ENCODE results near the gene NR1I2.

The NR1I2 gene

DNA sequence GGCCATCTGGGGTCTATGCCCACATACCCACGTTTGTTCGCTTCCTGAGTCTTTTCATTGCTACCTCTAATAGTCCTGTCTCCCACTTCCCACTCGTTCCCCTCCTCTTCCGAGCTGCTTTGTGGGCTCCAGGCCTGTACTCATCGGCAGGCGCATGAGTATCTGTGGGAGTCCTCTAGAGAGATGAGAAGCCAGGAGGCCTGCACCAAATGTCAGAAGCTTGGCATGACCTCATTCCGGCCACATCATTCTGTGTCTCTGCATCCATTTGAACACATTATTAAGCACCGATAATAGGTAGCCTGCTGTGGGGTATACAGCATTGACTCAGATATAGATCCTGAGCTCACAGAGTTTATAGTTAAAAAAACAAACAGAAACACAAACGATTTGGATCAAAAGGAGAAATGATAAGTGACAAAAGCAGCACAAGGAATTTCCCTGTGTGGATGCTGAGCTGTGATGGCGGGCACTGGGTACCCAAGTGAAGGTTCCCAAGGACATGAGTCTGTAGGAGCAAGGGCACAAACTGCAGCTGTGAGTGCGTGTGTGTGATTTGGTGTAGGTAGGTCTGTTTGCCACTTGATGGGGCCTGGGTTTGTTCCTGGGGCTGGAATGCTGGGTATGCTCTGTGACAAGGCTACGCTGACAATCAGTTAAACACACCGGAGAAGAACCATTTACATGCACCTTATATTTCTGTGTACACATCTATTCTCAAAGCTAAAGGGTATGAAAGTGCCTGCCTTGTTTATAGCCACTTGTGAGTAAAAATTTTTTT lies 35.9 kb downstream of the NR1I2 start:
- DNase-seq (ENCODE audit: low read depth in 1 of 2, low spot score in 1 of 2), result no peak

DNA sequence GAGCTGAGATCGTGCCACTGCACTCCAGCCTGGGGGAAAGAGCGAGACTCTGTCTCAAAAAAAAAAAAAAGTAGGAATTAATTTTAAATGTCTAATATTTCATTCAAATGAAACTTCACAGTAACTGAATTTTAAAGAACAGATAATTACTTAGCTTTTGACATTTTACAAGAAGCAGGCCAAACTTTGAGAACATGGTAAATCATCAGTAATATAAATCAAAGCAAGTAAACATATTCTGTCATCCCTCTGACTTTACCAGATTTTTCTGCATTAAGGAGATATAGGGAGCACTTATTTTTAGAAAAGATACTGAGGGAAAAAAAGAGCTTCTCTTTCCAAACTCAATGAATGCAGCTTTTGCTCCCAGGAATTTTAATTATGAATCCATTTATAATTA lies 37.0 kb downstream of the NR1I2 start:
- no peak for DNase-seq (ENCODE audit: low read depth in 1 of 2, low spot score in 1 of 2)

DNA sequence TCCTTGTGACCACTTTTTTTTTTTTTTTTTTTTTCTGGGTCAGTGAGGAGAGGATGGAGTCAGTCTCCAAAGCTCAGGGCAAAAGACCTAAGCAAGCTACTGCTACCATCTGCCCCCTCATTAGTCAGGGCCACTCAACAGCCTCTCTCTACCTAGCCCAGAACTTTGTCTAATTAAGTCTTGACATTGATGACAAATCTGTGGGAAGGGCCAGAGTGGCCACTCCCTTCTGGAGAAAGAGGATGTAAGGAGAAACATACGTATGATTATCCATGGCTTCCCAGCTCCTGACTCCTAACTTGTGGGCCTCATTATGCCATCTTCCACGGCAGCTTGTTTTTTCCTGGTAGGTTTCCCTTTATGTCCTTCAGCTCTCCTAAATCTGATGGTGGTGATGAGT lies 37.9 kb downstream of the NR1I2 start:
- no peak for DNase-seq (ENCODE audit: low read depth in 1 of 2, low spot score in 1 of 2)

DNA sequence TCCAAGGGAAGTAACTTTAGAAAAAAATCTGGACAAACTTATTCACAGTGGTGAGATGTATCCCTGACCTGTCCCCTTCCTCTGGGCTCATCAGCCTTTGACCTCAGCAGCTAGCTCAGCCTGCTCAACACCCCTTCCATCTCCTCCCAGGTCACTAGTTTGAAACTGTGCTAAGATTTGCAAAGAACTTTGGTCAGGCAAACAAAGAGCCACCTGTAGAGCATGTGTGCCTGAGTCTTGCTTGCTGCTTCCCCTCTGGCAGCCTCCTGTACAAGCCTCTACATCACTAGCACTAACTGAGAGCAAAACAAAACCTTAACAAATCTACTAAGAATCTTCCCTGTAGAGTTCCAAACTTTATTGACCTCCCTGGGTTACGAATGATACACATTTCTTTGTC lies 43.9 kb downstream of the NR1I2 start:
- DNase-seq (ENCODE audit: low read depth in 1 of 2, low spot score in 1 of 2), result no peak

DNA sequence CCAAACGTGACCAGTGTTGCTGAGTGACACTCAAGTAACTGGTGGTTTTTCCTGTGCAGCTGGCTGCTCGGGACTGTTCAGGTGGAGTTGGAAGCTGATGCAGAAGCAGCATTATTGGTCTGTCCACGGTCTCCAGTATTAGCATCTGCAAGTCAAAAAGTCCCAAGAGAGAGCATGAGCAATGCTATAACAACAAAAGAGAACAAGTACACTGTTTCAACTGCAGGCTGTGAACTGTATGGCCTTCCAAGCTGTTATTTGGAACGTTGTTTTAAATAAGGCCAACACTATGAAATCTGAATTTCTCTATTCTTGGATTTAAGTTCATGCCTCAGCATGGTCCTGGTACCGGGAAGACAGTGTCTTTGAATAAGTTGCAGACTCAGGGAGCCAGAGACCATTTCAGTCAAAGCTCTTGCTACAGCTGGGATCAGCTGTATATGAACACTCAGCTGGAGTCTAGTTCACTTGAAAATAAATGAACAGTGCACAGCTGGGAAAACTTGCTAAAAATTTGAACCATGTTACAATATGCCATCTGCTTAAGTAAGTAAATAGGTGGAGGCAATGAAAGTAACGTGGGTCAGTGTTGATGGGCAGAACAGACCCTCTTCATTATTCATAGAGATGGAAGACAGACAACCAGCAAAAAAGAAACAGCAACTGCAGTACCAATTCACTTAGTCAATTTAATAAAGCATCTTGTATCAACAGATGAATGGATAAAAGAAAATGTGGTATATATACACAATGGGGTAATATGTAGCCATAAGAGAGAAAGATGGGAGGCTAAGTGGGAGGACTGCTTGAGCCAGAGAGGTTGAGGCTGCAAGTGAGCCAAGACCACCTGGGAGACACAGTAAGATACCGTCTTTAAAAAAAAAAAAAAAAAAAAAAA lies 45.1 kb downstream of the NR1I2 start:
- no peak for DNase-seq (ENCODE audit: low read depth in 1 of 2, low spot score in 1 of 2)

DNA sequence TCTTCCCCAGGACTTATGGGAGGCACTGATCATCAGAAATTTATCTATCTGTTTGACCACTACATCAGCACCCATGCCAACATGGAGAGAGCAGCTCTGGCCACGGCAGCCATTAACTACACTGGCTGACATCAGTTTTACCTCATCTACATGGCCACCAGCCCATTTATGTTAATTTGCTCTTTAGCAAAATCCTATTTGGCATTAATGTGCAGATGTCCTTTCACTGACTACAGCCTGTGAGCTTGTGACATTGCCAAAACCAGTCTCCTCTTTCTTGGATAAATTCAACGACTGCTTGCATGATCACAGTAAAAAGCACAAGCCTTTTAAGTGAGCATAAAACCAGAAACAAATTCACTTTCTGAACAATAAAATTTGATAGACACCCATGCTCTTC lies 47.5 kb downstream of the NR1I2 start:
- DNase-seq (ENCODE audit: low read depth in 1 of 2, low spot score in 1 of 2), result no peak

DNA sequence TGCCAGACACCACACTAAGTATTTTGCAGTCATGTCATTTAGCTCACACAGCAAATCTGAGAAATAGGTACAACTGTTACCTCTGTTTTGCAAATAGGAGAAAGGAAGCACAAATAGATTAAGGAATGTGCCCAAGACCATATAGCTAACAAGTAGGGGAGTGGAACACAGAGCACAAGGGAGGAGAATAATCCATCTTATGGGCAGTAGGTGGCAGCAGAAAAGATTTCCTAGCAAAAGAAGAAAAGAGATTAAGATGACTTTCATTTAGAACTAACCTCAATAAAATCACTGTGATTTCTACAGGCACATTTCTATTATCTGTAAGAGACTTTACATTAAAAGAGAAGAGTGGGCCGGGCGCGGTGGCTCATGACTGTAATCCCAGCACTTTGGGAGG lies 49.1 kb downstream of the NR1I2 start:
- DNase-seq (ENCODE audit: low read depth in 1 of 2, low spot score in 1 of 2), result no peak

DNA sequence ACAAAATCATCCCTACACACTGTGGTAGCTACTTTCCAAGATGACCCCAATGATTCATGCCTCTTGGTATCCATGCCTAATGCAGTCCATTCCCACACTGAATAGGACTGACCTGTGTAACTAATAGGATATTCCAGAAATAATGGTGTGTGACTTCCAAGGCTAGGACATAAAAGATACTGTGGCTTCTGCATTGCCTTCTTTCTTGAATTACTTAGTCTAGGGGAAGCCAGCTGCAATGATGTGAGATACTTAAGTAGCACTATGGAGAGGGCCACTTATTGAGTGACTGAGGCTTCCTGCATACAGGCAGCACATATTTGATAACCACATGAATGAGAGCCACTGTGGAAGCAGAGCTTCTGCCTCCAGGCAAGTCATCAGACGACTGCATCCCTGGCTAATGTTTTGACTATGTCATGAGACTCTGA lies 50.1 kb downstream of the NR1I2 start:
- no peak for DNase-seq (ENCODE audit: low read depth in 1 of 2, low spot score in 1 of 2)

- DNase-seq (ENCODE audit: low read depth in 1 of 2, low spot score in 1 of 2), result no peak
Measured at GRCh38 chr3:119834754-119835370, 53.0 kb downstream of the NR1I2 start.

- DNase-seq (ENCODE audit: low read depth in 1 of 2, low spot score in 1 of 2), result no peak
Measured at GRCh38 chr3:119835556-119835955, 53.7 kb downstream of the NR1I2 start.

DNA sequence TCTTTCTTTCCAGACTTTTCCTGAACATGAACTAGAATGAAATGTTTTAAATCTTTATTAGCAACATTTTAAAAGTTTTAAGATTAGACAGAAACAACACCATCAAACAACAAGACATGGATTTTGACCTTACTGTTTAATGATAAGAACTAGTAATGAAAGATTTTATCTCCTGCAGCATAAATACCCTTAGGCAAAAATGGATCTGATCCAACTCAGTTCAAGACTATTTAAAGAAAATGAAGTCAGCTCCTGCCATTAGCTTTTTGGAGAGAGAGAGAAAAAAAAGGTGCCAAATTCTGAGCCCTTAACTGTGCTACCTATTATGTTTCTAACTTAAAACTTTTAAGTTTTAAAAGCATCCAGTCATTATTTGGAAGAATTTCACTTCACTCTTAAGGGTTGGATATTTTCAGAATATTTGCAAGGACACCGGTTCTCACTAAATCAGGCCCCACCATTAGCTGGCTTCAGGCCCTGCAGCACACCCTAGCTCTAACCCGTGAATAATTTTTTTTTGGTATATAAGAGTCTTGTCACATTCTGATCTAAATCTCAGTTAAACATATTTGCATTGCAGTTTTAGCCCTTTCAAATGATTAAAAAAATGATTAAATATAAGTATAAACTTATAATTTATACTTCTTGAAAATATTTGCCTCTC lies 60.0 kb downstream of the NR1I2 start:
- no peak for DNase-seq (ENCODE audit: low read depth in 1 of 2, low spot score in 1 of 2)

- DNase-seq (ENCODE audit: low read depth in 1 of 2, low spot score in 1 of 2), result no peak
Measured at GRCh38 chr3:119849126-119849525, 67.2 kb downstream of the NR1I2 start.

- no peak for DNase-seq (ENCODE audit: low read depth in 1 of 2, low spot score in 1 of 2)
Measured at GRCh38 chr3:119856695-119857094, 74.8 kb downstream of the NR1I2 start.

GRCh38 chr3:119858957-119859356 lies 77.1 kb downstream of the NR1I2 start:
- no peak for DNase-seq (ENCODE audit: low read depth in 1 of 2, low spot score in 1 of 2)

DNA sequence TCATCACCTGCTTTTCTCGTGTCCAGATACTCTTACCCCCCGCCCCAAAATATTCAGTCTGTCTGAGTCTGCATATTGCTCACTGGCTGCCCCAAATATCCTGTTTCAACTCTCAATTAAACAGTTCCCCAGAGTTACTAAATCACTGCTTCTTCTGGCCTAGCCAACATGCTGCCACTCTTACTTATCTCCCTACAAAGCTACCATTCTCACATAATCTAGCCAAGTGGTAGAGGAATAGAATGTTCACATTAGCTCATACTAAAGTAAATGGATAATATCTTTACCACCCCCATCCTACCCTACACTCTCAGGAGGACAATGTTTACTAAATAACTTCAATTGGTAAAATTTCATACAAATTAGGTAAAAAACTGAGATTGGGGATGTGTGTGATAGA lies 77.8 kb downstream of the NR1I2 start:
- no peak for DNase-seq (ENCODE audit: low read depth in 1 of 2, low spot score in 1 of 2)

DNA sequence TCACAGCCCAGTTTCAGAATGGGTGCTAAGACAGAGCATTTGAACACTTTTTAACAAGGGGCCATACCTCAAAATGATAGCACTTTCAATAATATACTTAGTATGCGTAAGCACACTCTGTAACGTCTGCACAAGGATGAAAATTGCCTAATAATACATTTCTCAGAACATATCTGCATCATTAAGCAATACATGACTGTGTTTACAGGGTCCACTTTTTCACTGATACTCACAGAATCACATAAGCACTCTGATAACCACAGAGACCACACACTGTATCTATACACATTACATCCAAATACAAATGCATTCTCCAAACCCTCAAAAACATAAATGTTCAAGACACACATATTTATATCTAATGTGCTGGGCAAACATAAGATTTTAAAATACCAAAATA lies 79.8 kb downstream of the NR1I2 start:
- DNase-seq (ENCODE audit: low read depth in 1 of 2, low spot score in 1 of 2), result no peak

GRCh38 chr3:119862616-119863015 lies 80.7 kb downstream of the NR1I2 start:
- no peak for DNase-seq (ENCODE audit: low read depth in 1 of 2, low spot score in 1 of 2)

DNA sequence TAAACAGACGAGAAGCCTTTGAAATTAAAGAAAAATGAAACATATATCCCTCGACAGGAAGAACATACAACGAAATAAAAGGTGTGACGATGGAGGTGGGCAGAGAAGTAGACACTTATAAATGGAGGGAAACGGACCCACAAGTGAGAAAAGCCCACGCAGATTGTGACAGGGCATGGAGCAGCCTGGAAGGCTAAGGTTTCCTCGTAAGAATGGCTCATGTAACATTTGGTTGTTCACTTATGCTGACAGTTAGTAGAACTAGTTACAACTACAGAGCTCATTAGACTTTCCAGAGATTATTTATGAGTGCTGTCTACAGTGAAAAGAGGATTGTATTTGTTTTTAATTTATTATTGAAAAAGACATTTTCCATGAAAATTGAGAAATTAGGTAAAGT lies 82.6 kb downstream of the NR1I2 start:
- DNase-seq (ENCODE audit: low read depth in 1 of 2, low spot score in 1 of 2), result no peak
